ENCODE data around the gene DMD. TPM values are rescaled to one million over a fixed set of nuclear protein-coding genes. Genes with fewer than 3 reads are reported as not detected.

DMD gene
- total and polyA plus RNA-seq, 2 of the 8 experiments (the other 6 are each of a cell fraction or from before 2014, with no cell fraction given) = 4.8 to 7.4 TPM

DNA sequence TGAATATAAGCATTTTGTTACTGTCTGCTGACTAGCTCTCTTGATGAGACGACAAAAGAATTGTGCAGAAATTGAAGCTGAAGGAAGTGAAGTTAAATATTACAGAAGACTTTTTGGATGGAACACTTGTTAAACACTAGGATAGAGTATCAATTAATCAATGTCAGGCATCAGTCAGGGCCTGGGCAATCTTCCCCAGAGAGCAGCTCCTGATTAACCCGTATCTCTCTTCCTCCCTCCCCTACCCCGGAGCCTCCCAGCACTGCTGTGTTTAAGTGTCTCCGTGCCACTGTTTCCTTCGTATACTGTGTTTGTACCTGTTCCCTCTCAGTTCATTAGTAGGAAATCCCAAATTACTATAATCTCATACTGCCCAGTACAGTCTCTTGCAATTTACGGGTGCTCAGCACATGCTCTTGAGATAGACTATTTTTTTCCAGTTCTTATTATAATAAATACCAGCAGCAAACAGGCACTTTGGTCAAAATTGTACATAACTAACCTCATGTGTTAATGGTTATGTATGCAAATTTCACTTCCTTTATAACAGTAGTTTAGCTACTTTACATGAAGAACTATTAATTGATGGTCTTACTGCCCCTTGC lies 1373.8 kb downstream of the DMD start:
- no peak overlapping the region for H4K5ac ChIP-seq (ENCODE audit: insufficient read length, low read depth, low read length)
- no peak overlapping the region for H4K91ac ChIP-seq (replicated peaks; ENCODE audit: insufficient read length, low read length)
- no peaks in the 10 kb centered on the region for H3K9me3 ChIP-seq (ENCODE audit: insufficient read depth in 2 of 2, low read depth in 1 of 2, low read length in 1 of 2)
- no peaks in the 10 kb centered on the region for H3K4me1 ChIP-seq (replicated peaks in 1 of 4; ENCODE audit: control insufficient read depth in 3 of 4, insufficient read depth in 4 of 4, low read length in 3 of 4)
- H3K4ac ChIP-seq (replicated peaks; ENCODE audit: insufficient read length, low read depth, low read length) = no peak overlapping the region
- no peak overlapping the region for H2BK5ac ChIP-seq (ENCODE audit: low read depth, low read length)
- H3K56ac ChIP-seq (replicated peaks; ENCODE audit: insufficient read length, low read depth, low read length) = no peak overlapping the region
- no peaks in the 10 kb centered on the region for H4K20me1 ChIP-seq (replicated peaks in 1 of 2; ENCODE audit: control insufficient read depth in 1 of 2, insufficient read depth in 2 of 2, low read length in 2 of 2)
- H3K36me3 ChIP-seq (ENCODE audit: control insufficient read depth in 2 of 4, insufficient read depth in 4 of 4, low read length in 3 of 4) = no peaks in the 10 kb centered on the region
- H4K8ac ChIP-seq (ENCODE audit: extremely low read depth, insufficient read depth, low read length) = no peak overlapping the region
- no peak overlapping the region for H2AK5ac ChIP-seq (ENCODE audit: low read depth, low read length)
- WGBS, 2 experiments (ENCODE audit: extremely low coverage in 1 of 2, insufficient coverage in 1 of 2, insufficient read length in 1 of 2, insufficient replicate concordance in 2 of 2, low coverage in 1 of 2, low lambda C conversion rate in 2 of 2, missing lambda C conversion rate in 1 of 2) = 86% methylated on average over 6 of the region's 6 CpGs; no CpG with 5 or more reads in 1 of the 2 experiments
- no peaks in the 10 kb centered on the region for H3K27me3 ChIP-seq (replicated peaks in 1 of 4; ENCODE audit: control insufficient read depth in 3 of 4, extremely low read depth in 1 of 4, insufficient read depth in 3 of 4, low read length in 3 of 4)
- H3K4me3 ChIP-seq (ENCODE audit: extremely low read depth in 1 of 4, insufficient read depth in 2 of 4, low read depth in 3 of 4, low read length in 4 of 4) = no peak overlapping the region
- no peak overlapping the region for H2BK20ac ChIP-seq (ENCODE audit: low read length)
- no peak overlapping the region for H2BK12ac ChIP-seq (ENCODE audit: low read depth, low read length)
- H3K27ac ChIP-seq (ENCODE audit: low read depth, low read length) = no peak overlapping the region
- H3K14ac ChIP-seq (ENCODE audit: insufficient read length) = no peak overlapping the region
- no peak overlapping the region for H3K9ac ChIP-seq (replicated peaks in 1 of 4; ENCODE audit: extremely low read depth in 1 of 4, low read depth in 3 of 4, low read length in 3 of 4)
- no peaks in the 10 kb centered on the region; the same call in 1 of the 2 replicates for H3K23me2 ChIP-seq (ENCODE audit: low read depth, low read length)
- ChIA-PET POLR2A (ENCODE audit: partially characterized antibody) (no interaction called here), CTCF (ENCODE audit: partially characterized antibody) (no interaction called here)
- no peak overlapping the region for H2BK120ac ChIP-seq (replicated peaks; ENCODE audit: low read depth, low read length)
- no peak overlapping the region for H3K18ac ChIP-seq (ENCODE audit: extremely low read depth, low read length)
- no peak overlapping the region for H2AFZ ChIP-seq (ENCODE audit: low read length)
- DNase-seq (ENCODE audit: low read depth in 1 of 2, low spot score in 2 of 2) = no peak
- H3K79me1 ChIP-seq (ENCODE audit: low read depth, low read length) = no peaks in the 10 kb centered on the region
- no peak overlapping the region for H3K4me2 ChIP-seq (ENCODE audit: insufficient read depth in 1 of 2, low read depth in 2 of 2, low read length in 2 of 2)
- no peak for FAIRE-seq
- no peak overlapping the region for H3K23ac ChIP-seq (ENCODE audit: insufficient read length)
- H3K79me2 ChIP-seq (ENCODE audit: control insufficient read depth in 1 of 2, insufficient read depth in 2 of 2, low read length in 2 of 2) = no peaks in the 10 kb centered on the region
- no peak overlapping the region for H2BK15ac ChIP-seq (ENCODE audit: low read length)
- TF ChIP-seq CEBPB (IDR thresholded peaks at IDR 0.05; ENCODE audit: low read depth, low read length) (no peak), RAD21 (IDR thresholded peaks at IDR 0.05 in 1 of 2, conservative IDR thresholded peaks at IDR 0.05 in 1 of 2; ENCODE audit: low read depth in 2 of 2, low read length in 2 of 2) (no peak)

Data from H1 (cell line).